NCI-H524 (cell line): ENCODE results near the gene TCERG1L.
"Not testable (repeated sequence)": the region's sequence is repeated elsewhere in the genome, so short reads cannot be mapped to it uniquely, and the experiment has no call there.

Source experiments
- DNase-seq, 2 experiments: peaks; one replicate each; lab custom pipeline; 2025; lab: John Stamatoyannopoulos, UW

Gene TCERG1L

GRCh38 chr10:131085091-131085860 is 226.2 kb downstream of the TCERG1L start:
- no peak for DNase-seq

DNA sequence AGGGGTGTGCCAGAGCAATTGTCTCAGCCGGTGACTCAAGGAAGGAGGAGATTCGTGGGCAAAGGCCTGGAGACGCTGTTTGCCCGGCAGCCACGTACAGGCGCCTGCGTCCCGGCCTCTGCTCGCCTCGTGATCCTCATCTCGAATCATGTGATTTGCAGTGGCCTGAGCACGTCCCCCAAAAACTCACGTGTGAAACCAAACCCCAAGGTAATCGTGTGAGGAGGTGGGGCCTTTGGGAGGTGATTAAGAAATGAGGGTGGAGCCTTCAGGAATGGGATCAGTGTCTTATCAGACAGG is 226.8 kb downstream of the TCERG1L start:
- DNase-seq: no peak

- no peak for DNase-seq
These were observed 227.4 kb downstream of the TCERG1L start for GRCh38 chr10:131083915-131084790.

DNA sequence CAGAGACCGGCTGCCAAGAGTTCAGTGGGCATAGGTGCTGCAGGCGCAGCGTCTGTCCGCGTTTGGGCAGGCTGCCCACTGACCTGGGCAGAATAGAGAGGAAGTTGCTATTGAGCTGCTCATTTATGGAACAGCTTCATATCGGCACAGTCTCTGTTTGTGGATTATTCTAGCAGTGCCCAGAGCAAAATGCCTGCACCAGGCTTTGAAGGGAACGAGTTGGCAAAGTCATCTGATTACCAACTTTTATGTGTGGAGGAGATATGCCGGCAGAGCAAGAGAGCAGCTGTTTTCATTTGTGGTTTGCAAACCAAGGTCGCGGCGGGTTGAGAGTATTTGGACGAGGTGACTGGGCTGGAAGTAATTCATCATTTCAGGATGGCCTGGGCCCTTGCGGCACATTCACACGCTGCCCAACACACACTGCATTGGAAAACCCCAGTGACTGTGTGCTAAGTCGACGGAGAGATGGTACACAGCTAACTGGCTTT is 228.5 kb downstream of the TCERG1L start:
- DNase-seq: no peak

DNA sequence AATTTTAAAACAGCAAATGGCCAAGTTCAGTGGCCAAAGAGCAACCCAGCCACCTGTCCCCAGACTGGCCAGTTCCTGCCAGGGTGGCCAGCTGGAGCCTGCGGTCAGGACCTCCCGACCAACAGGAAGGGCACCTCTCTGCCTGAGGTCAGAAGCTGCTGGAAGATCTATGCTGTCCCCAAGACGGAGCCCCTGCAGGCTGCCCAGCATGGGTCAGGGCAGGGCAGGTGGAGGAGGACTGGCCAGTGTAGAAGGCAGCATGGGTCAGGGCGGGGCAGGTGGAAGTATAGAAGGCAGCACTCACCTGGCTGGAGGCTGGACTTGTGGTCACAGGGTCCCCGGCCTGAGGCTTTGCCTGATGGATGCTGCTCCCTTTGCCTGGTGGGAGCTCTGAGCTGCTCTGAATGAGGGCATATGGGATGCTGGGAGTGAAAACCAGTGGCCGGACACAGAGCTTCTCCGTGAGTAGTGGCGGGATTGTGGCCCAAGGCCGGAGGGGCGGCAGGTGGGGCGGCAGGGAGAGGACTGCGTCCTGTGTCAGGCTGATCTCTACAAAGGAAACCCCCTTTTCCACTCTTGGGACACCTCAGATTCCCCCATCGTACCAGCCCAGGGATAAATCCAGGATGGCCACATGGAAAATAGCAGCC is 229.2 kb downstream of the TCERG1L start:
- no peak for DNase-seq

- DNase-seq: no peak
These were observed 229.7 kb downstream of the TCERG1L start for GRCh38 chr10:131081786-131082185.

DNA sequence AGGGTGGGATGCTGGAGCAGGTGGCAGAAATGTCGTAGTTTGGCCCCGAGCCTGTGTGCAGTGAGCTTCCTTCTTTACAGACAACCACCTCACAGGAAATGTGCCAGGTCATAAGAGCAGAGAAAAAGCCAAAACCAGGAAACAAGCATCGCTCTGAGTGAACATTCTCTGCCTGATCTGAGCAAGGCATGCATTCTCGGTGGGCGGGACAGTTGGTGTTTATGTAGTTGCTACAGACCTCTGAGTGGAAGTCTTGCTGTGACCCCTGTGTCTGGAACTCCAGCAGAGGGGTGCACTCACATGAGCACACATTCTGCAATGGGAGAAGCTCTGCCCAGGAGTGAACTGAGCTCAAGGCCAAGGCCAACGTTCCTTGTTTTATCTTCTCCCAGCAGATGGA is 230.1 kb downstream of the TCERG1L start:
- DNase-seq: no peak

GRCh38 chr10:131080571-131080970 is 230.9 kb downstream of the TCERG1L start:
- no peak for DNase-seq

DNA sequence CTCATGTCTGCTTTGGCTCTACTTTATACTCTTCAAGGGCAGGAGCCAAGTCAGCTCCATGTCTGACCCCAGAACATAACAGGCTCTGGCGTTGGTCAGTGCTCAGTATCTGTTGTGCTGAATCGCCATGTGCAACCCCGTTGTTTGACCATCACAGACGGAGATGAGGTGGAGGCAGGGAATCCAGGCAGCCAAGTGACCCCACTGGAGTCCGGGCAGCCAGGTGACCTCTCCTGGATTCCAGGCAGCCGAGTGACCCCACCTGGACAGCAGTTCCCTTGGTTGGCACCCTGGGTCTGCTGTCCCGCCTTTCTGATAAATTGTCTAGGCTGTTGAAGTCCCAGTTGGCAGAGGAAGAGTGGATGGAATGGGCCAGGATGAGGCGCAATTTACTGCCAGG is 232.2 kb downstream of the TCERG1L start:
- no peak for DNase-seq

- DNase-seq: not testable (repeated sequence)
These were observed 232.6 kb downstream of the TCERG1L start for GRCh38 chr10:131078882-131079280.

GRCh38 chr10:131078131-131078881 is 233.2 kb downstream of the TCERG1L start:
- no peak for DNase-seq

DNA sequence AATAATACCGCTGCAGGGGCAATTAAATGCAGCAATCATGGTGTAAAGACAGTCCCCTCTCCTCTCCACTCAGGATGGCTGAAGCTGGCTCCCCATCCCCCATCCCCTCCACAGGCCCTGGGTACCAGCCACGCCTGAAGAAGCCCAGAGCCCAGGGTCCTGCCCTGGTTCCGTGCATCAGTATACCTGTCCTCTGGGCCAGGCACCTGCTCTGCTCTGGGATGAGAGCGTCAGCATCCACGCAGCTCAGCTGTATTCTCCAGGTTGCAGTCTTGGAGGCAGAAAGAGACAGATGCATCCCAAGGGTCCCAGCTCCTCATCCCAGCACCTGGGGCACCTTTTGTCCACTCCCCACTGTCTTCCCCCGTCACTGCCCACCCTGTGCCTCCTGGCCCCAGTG is 233.8 kb downstream of the TCERG1L start:
- DNase-seq: no peak

- DNase-seq: no peak
These were observed 234.5 kb downstream of the TCERG1L start for GRCh38 chr10:131077031-131077430.

DNA sequence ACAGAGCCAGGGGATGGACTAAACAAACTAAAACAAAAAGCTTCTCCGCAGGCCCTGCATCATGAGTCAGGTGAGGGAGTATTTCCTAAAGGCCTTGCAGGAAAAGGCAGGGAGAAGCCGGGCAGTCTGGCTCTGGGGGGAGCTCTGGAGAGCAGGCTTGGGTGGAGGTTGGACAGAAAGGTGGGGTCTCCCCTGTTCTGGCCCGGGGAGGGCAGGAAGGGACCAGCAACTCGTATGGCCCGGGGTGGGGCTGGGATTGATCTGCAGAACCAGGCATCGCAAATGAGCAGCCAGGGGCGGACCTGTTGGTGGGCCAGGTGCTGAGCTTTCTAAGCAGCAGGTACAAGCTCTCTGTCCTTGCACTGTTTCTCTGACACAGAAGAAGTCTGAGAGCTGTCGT is 235.2 kb downstream of the TCERG1L start:
- no peak for DNase-seq

DNA sequence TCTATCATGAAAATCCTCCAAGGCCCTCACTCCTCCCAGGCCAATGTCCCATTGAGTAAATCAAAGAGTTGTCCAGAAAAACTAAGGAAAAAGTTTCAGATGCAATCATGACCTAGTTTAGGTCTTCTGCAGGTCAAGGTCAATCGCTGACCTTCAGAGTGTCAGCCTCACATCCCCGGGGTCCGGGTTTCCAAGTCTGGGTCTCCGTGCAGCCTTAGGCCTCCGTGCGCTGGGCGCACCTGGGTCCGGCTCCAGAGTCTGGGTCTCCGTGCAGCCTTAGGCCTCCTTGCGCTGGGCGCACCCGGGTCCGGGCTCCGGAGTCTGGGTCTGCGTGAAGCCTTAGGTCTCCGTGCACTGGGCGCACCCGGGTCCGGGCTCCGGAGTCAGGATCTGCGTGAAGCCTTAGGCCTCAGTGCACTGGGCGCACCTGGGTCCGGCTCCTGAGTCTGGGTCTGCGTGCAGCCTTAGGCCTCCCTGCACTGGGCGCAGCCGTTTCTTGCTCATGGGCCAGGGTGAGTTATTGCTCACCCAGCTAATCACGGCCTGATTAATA is 236.2 kb downstream of the TCERG1L start:
- DNase-seq: no peak

GRCh38 chr10:131074682-131075081 is 236.8 kb downstream of the TCERG1L start:
- DNase-seq: no peak

- DNase-seq: no peak
These were observed 238.0 kb downstream of the TCERG1L start for GRCh38 chr10:131073469-131074035.

DNA sequence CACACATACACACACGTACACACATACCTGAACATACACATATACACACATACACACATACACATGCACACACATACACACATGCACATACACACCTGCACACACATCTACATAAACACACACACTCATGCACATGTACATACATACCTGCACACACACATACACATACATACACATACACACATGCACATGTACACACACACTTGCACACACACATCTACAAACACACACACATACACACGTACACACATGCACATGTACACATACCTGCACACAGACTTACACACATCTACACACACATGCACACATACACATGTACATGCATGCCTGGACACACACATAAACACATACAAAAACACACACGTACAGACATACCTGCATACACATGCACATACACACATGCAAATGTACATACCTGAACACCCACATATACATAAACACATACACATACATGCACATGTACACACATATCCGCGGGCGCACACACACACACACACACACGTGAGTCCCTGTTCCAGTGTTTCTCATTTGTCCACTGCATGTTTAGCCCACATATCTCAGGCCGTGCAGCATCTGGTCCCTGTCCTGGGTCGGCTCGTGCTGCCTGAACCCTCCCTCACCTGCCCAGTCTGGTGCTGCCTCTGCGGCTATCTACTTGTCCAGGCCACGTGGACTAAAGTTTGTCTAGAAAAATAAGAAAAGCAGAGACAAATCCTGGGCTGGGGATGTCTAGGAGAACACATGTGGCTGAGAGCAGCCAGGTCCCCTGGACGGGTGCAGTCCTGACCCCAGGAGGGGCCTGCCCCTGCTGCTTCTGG is 238.7 kb downstream of the TCERG1L start:
- no peak for DNase-seq

- no peak for DNase-seq
These were observed 239.8 kb downstream of the TCERG1L start for GRCh38 chr10:131071721-131072120.

DNA sequence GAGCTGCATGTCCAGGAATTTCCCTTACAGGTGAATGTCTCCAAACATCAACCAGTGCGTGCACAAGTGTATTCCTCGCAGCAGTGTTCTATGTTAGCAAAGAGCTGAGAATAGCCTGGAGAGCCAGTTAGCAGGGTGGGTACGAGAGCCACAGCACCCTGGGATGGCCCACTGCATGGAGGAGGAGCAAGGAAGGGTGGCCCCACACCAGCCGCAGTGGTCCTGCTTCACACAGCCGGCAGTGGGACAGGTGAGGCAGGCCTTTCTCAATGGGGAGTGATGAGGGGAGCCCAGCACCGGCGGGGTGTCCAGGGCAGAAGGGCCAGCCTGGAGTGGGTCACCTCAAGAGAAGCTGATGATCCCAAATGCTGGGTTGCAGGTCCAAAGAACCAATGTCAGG is 240.7 kb downstream of the TCERG1L start:
- no peak for DNase-seq
